NCI-H2227 treated with DMSO at 0.1 percent for 48 hours (cell line): ENCODE data around the gene HCFC1.
"Not testable (repeated sequence)": the region's sequence is repeated elsewhere in the genome, so short reads cannot be mapped to it uniquely, and the experiment has no call there.

Experiments
- DNase-seq: peaks from one replicate; lab custom pipeline; 2025; lab: John Stamatoyannopoulos, UW

Gene HCFC1

GRCh38 chrX:154008521-154008920, 36.9 kb upstream of the HCFC1 start:
- no peak for DNase-seq

- DNase-seq, result no peak
Observed at GRCh38 chrX:154006947-154007346, 35.3 kb upstream of the HCFC1 start.

GRCh38 chrX:154004315-154004714, 32.7 kb upstream of the HCFC1 start:
- DNase-seq, result no peak

GRCh38 chrX:154002215-154002719, 30.6 kb upstream of the HCFC1 start:
- peak; percentile 24 for DNase-seq

- DNase-seq, result no peak
Observed at GRCh38 chrX:154000051-154000450, 28.4 kb upstream of the HCFC1 start.

- DNase-seq, result no peak
Observed at GRCh38 chrX:153999359-154000037, 27.9 kb upstream of the HCFC1 start.

GRCh38 chrX:153995504-153995903, 23.9 kb upstream of the HCFC1 start:
- no peak for DNase-seq

- DNase-seq, result not testable (repeated sequence)
Observed at GRCh38 chrX:153994398-153994797, 22.8 kb upstream of the HCFC1 start.

GRCh38 chrX:153993978-153994377, 22.4 kb upstream of the HCFC1 start:
- DNase-seq, result no peak

- no peak for DNase-seq
Observed at GRCh38 chrX:153993079-153993478, 21.5 kb upstream of the HCFC1 start.

- DNase-seq, result no peak
Observed at GRCh38 chrX:153992180-153992579, 20.6 kb upstream of the HCFC1 start.

GRCh38 chrX:153991013-153991580, 19.5 kb upstream of the HCFC1 start:
- DNase-seq, result no peak

- no peak for DNase-seq
Observed at GRCh38 chrX:153989973-153990655, 18.5 kb upstream of the HCFC1 start.

- DNase-seq, result no peak
Observed at GRCh38 chrX:153988493-153988892, 16.9 kb upstream of the HCFC1 start.

GRCh38 chrX:153984351-153985178, 12.9 kb upstream of the HCFC1 start:
- no peak for DNase-seq

- DNase-seq, result no peak
Observed at GRCh38 chrX:153983321-153983801, 11.7 kb upstream of the HCFC1 start.

GRCh38 chrX:153981771-153982533, 10.3 kb upstream of the HCFC1 start:
- peak; percentile 48 for DNase-seq

GRCh38 chrX:153981231-153981630, 9.6 kb upstream of the HCFC1 start:
- no peak for DNase-seq

GRCh38 chrX:153980394-153980793, 8.8 kb upstream of the HCFC1 start:
- DNase-seq, result not testable (repeated sequence)

- no peak for DNase-seq
Observed at GRCh38 chrX:153974726-153975286, 3.2 kb upstream of the HCFC1 start.
